BJ (cell line): ENCODE measurements around the gene CALCR. TPM values are rescaled to one million over a fixed set of nuclear protein-coding genes. Genes with fewer than 3 reads are reported as not detected.

Experiments
- CTCF ChIA-PET: fragments of 350-600 bp; formaldehyde crosslinking; extraction: SDS; loops from one replicate; lab custom pipeline; 2021; ENCODE audit warnings: antibody characterized with exemption, inconsistent platforms; lab: Yijun Ruan, JAX
- POLR2A ChIA-PET: fragments of 300-600 bp; sonication (Branson Sonifier 250); formaldehyde crosslinking; extraction: SDS; loops from one replicate; lab custom pipeline; 2021; ENCODE audit warnings: antibody characterized with exemption; lab: Charles Lee
- DNase-seq: peaks from one replicate; pipeline ENCODE4 v3.0.0-alpha.2; 2011; ENCODE audit warnings: low read depth
- H3K27me3 ChIP-seq: 2 replicates; pipeline ENCODE4 v1.6.0; 2011; ENCODE audit warnings: low read length; ENCODE audit not compliant: control insufficient read depth, insufficient read depth
- H3K36me3 ChIP-seq: 2 replicates; pipeline ENCODE4 v1.5.1; 2011; ENCODE audit warnings: low read length; ENCODE audit not compliant: control insufficient read depth, insufficient read depth
- H3K4me3 ChIP-seq: 2 replicates; pipeline ENCODE4 v1.5.1; 2011; ENCODE audit warnings: low read depth, mild to moderate bottlenecking, control low read depth, low read length
- CTCF ChIP-seq: IDR thresholded peaks from 2 replicates; pipeline ENCODE4 v1.5.1; 2011; ENCODE audit warnings: low read depth, mild to moderate bottlenecking, control low read depth, inconsistent platforms, low read length, moderate library complexity; ENCODE audit not compliant: insufficient read depth
- polyA plus RNA-seq: library from polyadenylated mRNA; depleted of rRNA; stranded (reverse); fragments of >200 nt; gene quantifications from 2 replicates; pipeline ENCODE4 v1.2.3, GENCODE V29; 2011

The CALCR gene
- polyA plus RNA-seq, 1 experiment, result not detected

- no peak for DNase-seq
- no peak for TF ChIP-seq CTCF
- ChIA-PET POLR2A (no interaction called here), CTCF (no interaction called here)
- H3K36me3 ChIP-seq, result no peaks in the 10 kb centered on the region
- no peak overlapping the region for H3K4me3 ChIP-seq
- 0 out of 2 replicates have a peak, but pooled peaks cover 2% of the 10 kb centered on the region for H3K27me3 ChIP-seq
Measured at GRCh38 chr7:93447509-93447908, 127.0 kb downstream of the CALCR start.

- CTCF ChIA-PET, result interaction anchor here (0.6 to 1.8 kb wide), 10 partner anchors 9 to 196 kb away, joined by 3 to 9 read pairs (median 4); no protein-coding TSS in a partner anchor
- Histone ChIP-seq H3K36me3 (no peaks in the 10 kb centered on the region), H3K27me3 (no peaks in the 10 kb centered on the region), H3K4me3 (no peak overlapping the region)
- TF ChIP-seq CTCF, result peak; percentile 76
- POLR2A ChIA-PET, result no interaction called here
- DNase-seq, result no peak
Measured at GRCh38 chr7:93442478-93443224, 131.9 kb downstream of the CALCR start.

GRCh38 chr7:93435791-93436190, 138.7 kb downstream of the CALCR start:
- Histone ChIP-seq H3K36me3 (no peaks in the 10 kb centered on the region), H3K27me3 (no peaks in the 10 kb centered on the region), H3K4me3 (no peak overlapping the region)
- ChIA-PET POLR2A (no interaction called here), CTCF (no interaction called here)
- no peak for TF ChIP-seq CTCF
- DNase-seq, result no peak

- no peak for TF ChIP-seq CTCF
- Histone ChIP-seq H3K27me3 (no peaks in the 10 kb centered on the region), H3K36me3 (no peaks in the 10 kb centered on the region), H3K4me3 (no peak overlapping the region)
- CTCF ChIA-PET, result no interaction called here
- POLR2A ChIA-PET, result no interaction called here
- no peak for DNase-seq
Measured at GRCh38 chr7:93432130-93432529, 142.4 kb downstream of the CALCR start.

GRCh38 chr7:93430917-93431588, 143.5 kb downstream of the CALCR start:
- TF ChIP-seq CTCF, result no peak
- CTCF ChIA-PET, result interaction anchor here (1.0 kb wide), 1 partner anchor 12 kb away, joined by 4 read pairs; no protein-coding TSS in a partner anchor
- no peak overlapping the region for H3K4me3 ChIP-seq
- H3K36me3 ChIP-seq, result no peaks in the 10 kb centered on the region
- no peak for DNase-seq
- POLR2A ChIA-PET, result no interaction called here
- H3K27me3 ChIP-seq, result no peaks in the 10 kb centered on the region
